Neuronal stem cell (in vitro differentiated cells): ENCODE results near the gene ILKAP.

ENCODE experiments used
- DNase-seq: peaks from one replicate; pipeline ENCODE4 v3.0.0-alpha.2; 2013; ENCODE audit warnings: low spot score
- H2AFZ ChIP-seq: one replicate; pipeline ENCODE4 v1.6.1; 2013; ENCODE audit warnings: mild to moderate bottlenecking, low read length, inconsistent platforms
- H2AK5ac ChIP-seq: 2 replicates; pipeline ENCODE4 v1.6.1; 2013; ENCODE audit warnings: low read depth, mild to moderate bottlenecking, inconsistent platforms, low read length, moderate library complexity, mixed read lengths
- H2BK120ac ChIP-seq: 2 replicates; pipeline ENCODE4 v1.6.1; 2013; ENCODE audit warnings: low read depth, mild to moderate bottlenecking, inconsistent platforms, low read length, moderate library complexity, mixed read lengths
- H2BK12ac ChIP-seq: one replicate; pipeline ENCODE4 v1.6.1; 2013; ENCODE audit warnings: low read length, inconsistent platforms
- H2BK15ac ChIP-seq: 2 replicates; pipeline ENCODE4 v1.6.1; 2013; ENCODE audit warnings: mild to moderate bottlenecking, low read length, inconsistent platforms, mixed read lengths
- H2BK5ac ChIP-seq: one replicate; pipeline ENCODE4 v1.6.1; 2013; ENCODE audit warnings: inconsistent platforms, mild to moderate bottlenecking, low read length, moderate library complexity
- H3K14ac ChIP-seq: one replicate; pipeline ENCODE4 v1.6.1; 2013; ENCODE audit warnings: low read length, inconsistent platforms
- H3K18ac ChIP-seq: 2 replicates; pipeline ENCODE4 v1.6.1; 2013; ENCODE audit warnings: low read length, inconsistent platforms
- H3K23ac ChIP-seq: 2 replicates; pipeline ENCODE4 v1.6.1; 2013; ENCODE audit warnings: low read depth, mild to moderate bottlenecking, mixed read lengths, low read length, inconsistent platforms; ENCODE audit not compliant: poor library complexity
- H3K27ac ChIP-seq: replicated peaks from 3 replicates; pipeline ENCODE4 v1.5.1; 2013; ENCODE audit warnings: low read length, inconsistent platforms
- H3K27me3 ChIP-seq, 3 experiments: 2 replicates each; pipeline ENCODE4 v1.6.1; 2013; ENCODE audit warnings: low read length in 3 of 3, mild to moderate bottlenecking in 2 of 3, inconsistent platforms in 1 of 3, low read depth in 1 of 3, mixed read lengths in 1 of 3, moderate library complexity in 1 of 3; ENCODE audit not compliant: control insufficient read depth in 3 of 3, insufficient read depth in 3 of 3
- H3K36me3 ChIP-seq, 2 donors: replicated peaks in 1 of 2; 2 replicates each; pipeline ENCODE4 v1.6.1; 2013; ENCODE audit warnings: low read length in 2 of 2; ENCODE audit not compliant: control insufficient read depth in 2 of 2, insufficient read depth in 2 of 2
- H3K4ac ChIP-seq: 2 replicates; pipeline ENCODE4 v1.6.1; 2013; ENCODE audit warnings: inconsistent platforms, mild to moderate bottlenecking, low read length, moderate library complexity
- H3K4me1 ChIP-seq, 2 donors: 1 replicate in 1 of 2; 2 replicates in 1 of 2; pipeline ENCODE4 v1.6.1; 2013; ENCODE audit warnings: low read length in 2 of 2, low read depth in 1 of 2; ENCODE audit not compliant: control insufficient read depth in 2 of 2, insufficient read depth in 1 of 2
- H3K4me2 ChIP-seq: one replicate; pipeline ENCODE4 v1.6.1; 2013; ENCODE audit warnings: mild to moderate bottlenecking, low read length, inconsistent platforms; ENCODE audit not compliant: insufficient read depth, poor library complexity, severe bottlenecking
- H3K4me3 ChIP-seq, 2 donors: 2 replicates each; pipeline ENCODE4 v1.5.1; 2013; ENCODE audit warnings: low read length in 2 of 2, mild to moderate bottlenecking in 2 of 2, inconsistent platforms in 1 of 2, moderate library complexity in 1 of 2
- H3K79me1 ChIP-seq: one replicate; pipeline ENCODE4 v1.6.1; 2013; ENCODE audit warnings: low read depth, mild to moderate bottlenecking, inconsistent platforms, low read length, moderate library complexity
- H3K9ac ChIP-seq: one replicate; pipeline ENCODE4 v1.6.1; 2013; ENCODE audit warnings: mild to moderate bottlenecking, low read depth, low read length, inconsistent platforms; ENCODE audit not compliant: poor library complexity
- H3K9me3 ChIP-seq, 2 donors: replicated peaks in 1 of 2; 2 replicates each; pipeline versions ENCODE3 to v1.6.1; 2013; ENCODE audit warnings: low read length in 2 of 2, mild to moderate bottlenecking in 2 of 2, inconsistent platforms in 1 of 2, low read depth in 1 of 2, mixed read lengths in 1 of 2, moderate library complexity in 1 of 2; ENCODE audit not compliant: control insufficient read depth in 2 of 2, insufficient read depth in 1 of 2
- H4K8ac ChIP-seq: one replicate; pipeline ENCODE4 v1.6.1; 2013; ENCODE audit warnings: low read depth, mild to moderate bottlenecking, inconsistent platforms, low read length, moderate library complexity
- H4K91ac ChIP-seq: one replicate; pipeline ENCODE4 v1.6.1; 2013; ENCODE audit warnings: low read length, low read depth, mild to moderate bottlenecking, inconsistent platforms; ENCODE audit not compliant: poor library complexity
- WGBS, 2 donors: extraction: QIAGEN DNeasy Blood & Tissue Kit; methylation state at CpG; one replicate each; pipeline ENCODE4 v1.1.7; 2013; ENCODE audit warnings: missing lambda C conversion rate in 2 of 2, mixed read lengths in 1 of 2; ENCODE audit not compliant: insufficient read length in 2 of 2, insufficient replicate concordance in 1 of 2; ENCODE audit errors: extremely low coverage in 2 of 2; 5-methylcytosine and 5-hydroxymethylcytosine counted together

ILKAP gene

DNA sequence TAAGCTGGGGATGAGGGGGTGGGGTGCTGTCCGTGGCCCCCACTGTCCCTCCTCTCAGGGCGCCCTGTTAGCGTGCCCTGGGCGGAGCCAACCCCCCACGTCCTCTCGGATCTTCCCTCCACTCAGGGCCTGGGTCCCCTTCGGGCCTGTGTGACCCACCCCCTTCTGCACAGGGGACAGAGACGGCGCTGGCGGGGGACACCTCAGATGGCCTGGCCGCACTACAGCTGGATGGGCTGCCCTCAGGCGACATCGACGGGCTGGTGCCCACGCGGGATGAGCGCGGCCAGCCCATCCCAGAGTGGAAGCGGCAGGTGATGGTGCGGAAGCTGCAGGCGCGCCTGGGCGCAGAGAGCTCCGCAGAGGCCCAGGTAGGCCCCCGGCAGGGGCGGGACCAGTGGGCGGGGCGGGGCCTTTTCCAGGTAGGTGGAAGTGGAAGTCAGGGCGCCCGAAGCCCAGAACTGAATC, 74.9 kb downstream of the ILKAP start:
- H4K91ac ChIP-seq = peak overlapping the region; percentile 94
- H3K18ac ChIP-seq = no peak overlapping the region
- DNase-seq = no peak
- peaks cover 0 to 5% of the 10 kb centered on the region in 2 donors for H3K9me3 ChIP-seq
- no peak overlapping the region for H3K27ac ChIP-seq
- no peak overlapping the region for H4K8ac ChIP-seq
- peaks cover 8% of the 10 kb centered on the region for H3K79me1 ChIP-seq
- no CpG with 5 or more reads among the region's 30 CpGs for WGBS, 2 donors
- no peak overlapping the region for H3K14ac ChIP-seq
- no peak overlapping the region for H3K4ac ChIP-seq
- peaks cover 2 to 5% of the 10 kb centered on the region in 2 donors for H3K4me1 ChIP-seq
- no peak overlapping the region for H3K4me3 ChIP-seq
- H2BK15ac ChIP-seq = peak overlapping the region; percentile 83
- H3K4me2 ChIP-seq = no peak overlapping the region
- H2BK12ac ChIP-seq = no peak overlapping the region
- no peak overlapping the region for H2BK5ac ChIP-seq
- H2AFZ ChIP-seq = no peak overlapping the region
- peaks cover 0 to 2% of the 10 kb centered on the region in 2 donors for H3K36me3 ChIP-seq
- H3K23ac ChIP-seq = no peak overlapping the region
- H2AK5ac ChIP-seq = peak overlapping the region; percentile 94
- peaks cover 0 to 3% (median 0%) of the 10 kb centered on the region in 3 experiments for H3K27me3 ChIP-seq
- peak overlapping the region; percentile 4 for H3K9ac ChIP-seq
- H2BK120ac ChIP-seq = no peak overlapping the region

DNA sequence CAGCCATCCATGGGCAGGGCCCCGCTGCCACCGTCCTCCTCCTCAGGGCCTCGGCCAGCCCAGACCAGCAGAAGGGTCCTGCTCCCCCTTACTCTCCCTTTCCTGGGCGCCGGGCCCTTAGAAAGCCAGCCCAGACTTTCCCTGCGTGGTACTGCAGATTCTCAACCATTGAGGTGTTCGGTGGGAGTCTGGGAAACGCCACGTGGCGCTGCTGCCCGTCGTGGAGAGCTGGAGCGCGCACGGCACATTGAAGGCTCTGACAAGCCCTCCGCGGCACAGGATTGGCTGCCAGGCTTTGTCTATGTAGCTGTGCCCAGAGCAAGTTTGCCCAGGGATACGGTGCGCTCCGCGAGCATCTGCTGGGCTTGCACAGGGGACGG, 75.4 kb downstream of the ILKAP start:
- no peak for DNase-seq
- WGBS, 2 donors = no CpG with 5 or more reads among the region's 22 CpGs

DNA sequence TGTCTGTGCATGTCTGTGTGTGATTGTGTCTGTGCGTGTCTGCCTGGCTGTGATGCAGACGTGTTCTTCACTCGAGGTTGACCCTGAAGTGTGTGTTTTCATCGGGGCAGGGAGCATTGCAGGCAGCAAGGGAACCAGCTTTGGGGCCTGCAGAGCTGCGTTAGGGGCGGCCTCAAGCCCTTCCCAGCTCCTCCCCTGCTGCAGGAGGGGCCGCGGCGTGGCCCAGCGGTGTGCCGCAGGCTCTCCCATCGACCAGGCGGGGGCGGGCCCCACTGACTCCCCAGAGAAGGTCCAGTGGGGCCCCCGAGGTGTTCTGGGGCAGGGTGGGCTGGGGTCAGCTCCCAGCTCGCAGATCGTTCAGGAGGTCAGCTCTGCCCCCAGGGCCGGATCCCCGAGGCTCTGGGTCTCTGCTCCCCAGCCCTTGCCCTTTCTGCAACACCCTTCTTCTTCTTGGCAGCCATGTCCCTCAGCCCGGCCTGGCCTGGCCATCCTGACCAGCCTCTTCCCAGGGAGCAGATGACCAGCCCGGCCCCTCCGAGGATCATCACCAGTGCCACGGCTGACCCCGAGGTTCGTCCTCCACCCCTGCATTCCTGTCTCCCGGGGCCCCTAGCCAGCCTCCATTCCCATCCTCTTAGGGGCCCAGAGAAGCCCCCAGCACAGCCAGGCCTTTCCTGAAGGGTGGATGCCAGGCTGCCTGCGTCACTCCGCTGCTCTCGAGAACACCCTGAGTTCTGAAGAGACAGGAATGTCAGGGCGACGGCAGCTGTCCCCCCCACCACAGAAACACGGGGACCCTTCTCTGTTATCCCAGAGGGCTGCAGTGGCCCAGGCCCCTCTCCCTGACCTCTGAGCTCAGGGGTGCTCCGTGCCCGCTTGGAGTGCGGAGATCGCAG, 76.1 kb downstream of the ILKAP start:
- no peak overlapping the region for H3K4me3 ChIP-seq
- peak overlapping the region; percentile 53 for H3K4ac ChIP-seq
- peak overlapping the region; percentile 81 for H2AFZ ChIP-seq
- H3K9ac ChIP-seq = peak overlapping the region; percentile 27
- H2BK120ac ChIP-seq = peak overlapping the region; percentile 11
- H3K36me3 ChIP-seq = peaks cover 0 to 2% of the 10 kb centered on the region in 2 donors
- peak overlapping the region; percentile 47 for H3K14ac ChIP-seq
- WGBS, 2 donors = no CpG with 5 or more reads among the region's 36 CpGs
- DNase-seq = no peak
- H3K27ac ChIP-seq = no peak overlapping the region
- H3K18ac ChIP-seq = peak overlapping the region; percentile 92
- H3K23ac ChIP-seq = peak overlapping the region; percentile 30
- H4K8ac ChIP-seq = no peak overlapping the region
- H2BK15ac ChIP-seq = peak overlapping the region; percentile 83
- peak overlapping the region; percentile 94 for H2AK5ac ChIP-seq
- peak overlapping the region; percentile 90 for H2BK5ac ChIP-seq
- H3K27me3 ChIP-seq = peaks cover 0 to 3% (median 0%) of the 10 kb centered on the region in 3 experiments
- no peak overlapping the region for H4K91ac ChIP-seq
- peaks cover 0 to 5% of the 10 kb centered on the region in 2 donors for H3K9me3 ChIP-seq
- H3K79me1 ChIP-seq = peaks cover 8% of the 10 kb centered on the region
- H3K4me2 ChIP-seq = no peak overlapping the region
- H3K4me1 ChIP-seq = peaks cover 2 to 5% of the 10 kb centered on the region in 2 donors
- peak overlapping the region; percentile 41 for H2BK12ac ChIP-seq

More for the DNA sequence above, 75.4 kb downstream of the ILKAP start:
- Histone ChIP-seq H3K23ac (peak overlapping the region; percentile 30), H3K4me3 (no peak overlapping the region), H3K9me3 (peaks cover 0 to 5% of the 10 kb centered on the region in 2 donors), H3K9ac (no peak overlapping the region), H3K14ac (peak overlapping the region; percentile 56), H2AFZ (peak overlapping the region; percentile 81), H3K79me1 (peaks cover 8% of the 10 kb centered on the region), H2BK120ac (no peak overlapping the region), H3K4me1 (peaks cover 2 to 5% of the 10 kb centered on the region in 2 donors), H4K91ac (no peak overlapping the region), H4K8ac (no peak overlapping the region), H3K18ac (peak overlapping the region; percentile 92), H2BK5ac (peak overlapping the region; percentile 90), H2AK5ac (peak overlapping the region; percentile 94), H3K27me3 (peaks cover 0 to 3% (median 0%) of the 10 kb centered on the region in 3 experiments), H2BK12ac (peak overlapping the region; percentile 41), H3K4ac (peak overlapping the region; percentile 53), H3K4me2 (no peak overlapping the region), H2BK15ac (peak overlapping the region; percentile 83), H3K36me3 (peaks cover 0 to 2% of the 10 kb centered on the region in 2 donors), H3K27ac (no peak overlapping the region)

DNA sequence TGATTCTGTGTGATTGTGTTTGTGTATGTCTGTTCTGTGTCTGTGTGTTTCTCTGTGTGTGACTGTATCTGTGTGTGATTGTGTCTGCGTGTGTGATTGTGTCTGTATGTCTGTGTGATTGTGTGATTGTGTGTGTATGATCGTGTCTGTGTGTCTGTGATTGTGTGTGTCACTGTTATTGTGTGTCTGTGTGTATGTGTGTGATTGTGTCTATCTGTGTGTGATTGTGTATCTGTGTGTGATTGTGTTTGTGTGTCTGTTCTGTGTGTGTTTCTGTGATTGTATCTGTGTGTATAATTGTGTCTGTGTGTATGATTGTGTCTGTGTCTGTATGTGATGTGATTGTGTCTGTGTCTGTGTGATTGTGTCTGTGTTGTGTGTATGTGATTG, 76.7 kb downstream of the ILKAP start:
- H4K8ac ChIP-seq = no peak overlapping the region
- H3K14ac ChIP-seq = no peak overlapping the region
- no peak overlapping the region for H3K4me2 ChIP-seq
- no peak overlapping the region for H3K4me3 ChIP-seq
- no peak overlapping the region for H3K23ac ChIP-seq
- peaks cover 8% of the 10 kb centered on the region for H3K79me1 ChIP-seq
- no peak overlapping the region for H2BK12ac ChIP-seq
- H4K91ac ChIP-seq = no peak overlapping the region
- no peak overlapping the region for H2BK120ac ChIP-seq
- H2BK5ac ChIP-seq = no peak overlapping the region
- H3K36me3 ChIP-seq = peaks cover 0 to 2% of the 10 kb centered on the region in 2 donors
- no peak overlapping the region for H3K27ac ChIP-seq
- H3K27me3 ChIP-seq = peaks cover 0 to 3% (median 0%) of the 10 kb centered on the region in 3 experiments
- no peak overlapping the region for H3K18ac ChIP-seq
- H2AK5ac ChIP-seq = no peak overlapping the region
- no peak for DNase-seq
- peaks cover 2 to 5% of the 10 kb centered on the region in 2 donors for H3K4me1 ChIP-seq
- peak overlapping the region; percentile 27 for H3K9ac ChIP-seq
- peaks cover 0 to 5% of the 10 kb centered on the region in 2 donors for H3K9me3 ChIP-seq
- no peak overlapping the region for H3K4ac ChIP-seq
- no peak overlapping the region for H2BK15ac ChIP-seq
- no CpG with 5 or more reads among the region's 2 CpGs for WGBS, 2 donors
- peak overlapping the region; percentile 81 for H2AFZ ChIP-seq
